Transverse colon (tissue), 4 donors: ENCODE results near the gene BMP2K. TPM values are rescaled to one million over a fixed set of nuclear protein-coding genes. Genes with fewer than 3 reads are reported as not detected.

Experiments
- DNase-seq: peaks from one replicate; pipeline ENCODE4 v3.0.0-alpha.2; 2019
- H3K27ac ChIP-seq, 4 donors: fragments of 200-600 bp; sonication (generic); 2 replicates each; pipeline ENCODE4 v1.5.1; 2016 to 2018; ENCODE audit warnings: inconsistent platforms in 4 of 4
- H3K27me3 ChIP-seq: fragments of 200-600 bp; sonication (generic); 2 replicates; pipeline ENCODE4 v1.5.1; 2017; ENCODE audit warnings: inconsistent platforms
- H3K36me3 ChIP-seq, 4 donors: fragments of 200-600 bp; sonication (generic); 2 replicates each; pipeline ENCODE4 v1.5.1; 2017 to 2019; ENCODE audit warnings: inconsistent platforms in 4 of 4
- H3K4me1 ChIP-seq, 4 donors: fragments of 200-600 bp; sonication (generic); 2 replicates each; pipeline ENCODE4 v1.5.1; 2017 to 2020; ENCODE audit warnings: inconsistent platforms in 4 of 4
- H3K4me3 ChIP-seq, 4 donors: fragments of 200-600 bp; sonication (generic); 1 replicate in 1 of 4; 2 replicates in 3 of 4; pipeline versions ENCODE4 v1.5.1 to v1.6.1; 2017 to 2019; ENCODE audit warnings: inconsistent platforms in 4 of 4
- H3K9me3 ChIP-seq, 2 donors: fragments of 200-600 bp; sonication (generic); 2 replicates each; pipeline ENCODE4 v1.5.1; 2017 to 2019; ENCODE audit warnings: inconsistent platforms in 2 of 2
- EP300 ChIP-seq: sonication (generic); formaldehyde crosslinking; IDR thresholded peaks from one replicate; pipeline ENCODE4 v1.6.1; 2017; ENCODE audit warnings: antibody characterized with exemption, low read depth
- POLR2A ChIP-seq: fragments of 450-650 bp; IDR thresholded peaks from one replicate; pipeline ENCODE4 v1.6.1; 2016; ENCODE audit warnings: antibody characterized with exemption, mild to moderate bottlenecking, moderate library complexity
- POLR2AphosphoS5 ChIP-seq, 3 donors: sonication (generic); formaldehyde crosslinking; IDR thresholded peaks; one replicate each; pipeline ENCODE4 v1.6.1; 2016; ENCODE audit warnings: antibody characterized with exemption in 3 of 3
- WGBS, 2 donors: methylation state at CpG; one replicate each; pipeline ENCODE4 v1.1.5; 2018; ENCODE audit warnings: low coverage in 1 of 2; 5-methylcytosine and 5-hydroxymethylcytosine counted together
- in situ Hi-C, 4 donors: fragments of 200-750 bp; cut with MboI; loops; one replicate each; pipeline versions ENCODE4 v1.15.0 to v1.15.1; 2017; ENCODE audit warnings: low sequenced_read_pairs in 3 of 4, low pct_ligation_motif_present in 1 of 4, low pct_unique_long_range_greater_than_20kb in 1 of 4
- intact Hi-C: fragments of 100-400 bp; cut with DNase I; formaldehyde crosslinking; loops from one replicate; pipeline ENCODE4 v1.15.1; 2023; ENCODE audit warnings: low total_unique reads
- total RNA-seq, 4 donors: library from RNA; depleted of rRNA; stranded (reverse); fragments of >200 nt; gene quantifications; one replicate each; pipeline ENCODE4 v1.1.0, GENCODE V29; 2016
- TF ChIP-seq, protein P1 (sequence below), 5 experiments: fragments of 200-600 bp in 3 of 5; fragments of 450-650 bp in 2 of 5; sonication (generic) in 3 of 5; IDR thresholded peaks; 1 replicate in 2 of 5; 2 replicates in 3 of 5; pipeline ENCODE4 v1.5.1; 2016 to 2017; ENCODE audit warnings: antibody characterized with exemption in 5 of 5, inconsistent platforms in 3 of 5, mild to moderate bottlenecking in 2 of 5, moderate library complexity in 1 of 5

Gene BMP2K
- total RNA-seq, 4 donors from 2014 or later = 12.3 to 147 (median 71.2) TPM

DNA sequence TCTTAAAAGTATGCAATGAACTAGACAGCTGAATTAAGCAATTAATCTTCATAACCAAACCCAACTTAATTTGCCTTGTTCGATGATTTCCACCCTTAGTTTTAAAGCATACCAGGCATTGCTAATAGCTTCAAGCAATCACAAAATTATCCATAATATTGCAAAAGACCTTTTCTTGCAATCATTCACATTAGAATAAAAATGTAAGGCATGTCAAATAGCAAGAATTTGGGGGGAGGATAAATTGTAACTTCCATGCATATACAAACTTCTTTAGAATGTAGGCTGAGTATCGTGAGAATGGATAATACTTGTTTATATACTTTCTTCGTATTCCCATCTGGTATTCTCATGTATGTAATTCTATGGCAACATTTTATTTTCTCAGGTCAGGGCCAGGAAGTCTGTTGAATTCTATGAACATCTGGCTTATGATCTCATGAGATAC is 28.7 kb upstream of the BMP2K start:
- no peak for TF ChIP-seq EP300
- Histone ChIP-seq H3K4me3 (no peak overlapping the region), H3K27me3 (no peaks in the 10 kb centered on the region), H3K9me3 (no peaks in the 10 kb centered on the region), H3K36me3 (no peaks in the 10 kb centered on the region), H3K4me1 (peaks cover 0 to 6% (median 0%) of the 10 kb centered on the region in 4 donors), H3K27ac (no peak overlapping the region)
- 74 to 84% methylated on average over 3 of the region's 3 CpGs for WGBS, 2 donors
- intact Hi-C loops = no loop called here
- in situ Hi-C loops = no loop called here
- DNase-seq = no peak

DNA sequence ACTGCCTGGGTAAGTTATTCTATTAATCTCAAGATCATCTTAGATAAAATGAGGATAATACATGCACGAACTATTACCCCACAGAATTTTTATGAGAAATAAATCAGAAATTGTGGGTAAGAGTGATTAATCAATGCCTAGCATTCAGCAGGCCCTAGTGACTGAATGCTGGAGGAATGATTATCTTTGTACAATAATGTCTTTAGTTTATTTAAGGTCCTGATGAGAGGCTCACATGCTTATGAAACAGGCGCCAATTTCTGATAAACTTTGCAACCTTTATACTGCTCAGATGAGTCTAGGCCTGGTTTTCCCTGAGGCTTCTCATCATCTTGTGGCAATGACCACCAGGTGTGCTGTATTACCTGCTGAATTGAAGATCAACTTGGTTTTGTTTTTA is 27.8 kb upstream of the BMP2K start:
- intact Hi-C loops = no loop called here
- Histone ChIP-seq H3K4me3 (no peak overlapping the region), H3K36me3 (no peaks in the 10 kb centered on the region), H3K27ac (no peak overlapping the region), H3K27me3 (no peaks in the 10 kb centered on the region), H3K4me1 (peaks cover 0 to 6% (median 0%) of the 10 kb centered on the region in 4 donors), H3K9me3 (no peaks in the 10 kb centered on the region)
- in situ Hi-C loops = no loop called here
- 67 to 85% methylated on average over 1 to 2 of the region's 2 CpGs for WGBS, 2 donors
- DNase-seq = no peak
- TF ChIP-seq POLR2AphosphoS5 (IDR thresholded peaks at IDR 0.05) (no peak), EP300 (no peak), POLR2A (no peak)
- TF ChIP-seq, protein P1, sequence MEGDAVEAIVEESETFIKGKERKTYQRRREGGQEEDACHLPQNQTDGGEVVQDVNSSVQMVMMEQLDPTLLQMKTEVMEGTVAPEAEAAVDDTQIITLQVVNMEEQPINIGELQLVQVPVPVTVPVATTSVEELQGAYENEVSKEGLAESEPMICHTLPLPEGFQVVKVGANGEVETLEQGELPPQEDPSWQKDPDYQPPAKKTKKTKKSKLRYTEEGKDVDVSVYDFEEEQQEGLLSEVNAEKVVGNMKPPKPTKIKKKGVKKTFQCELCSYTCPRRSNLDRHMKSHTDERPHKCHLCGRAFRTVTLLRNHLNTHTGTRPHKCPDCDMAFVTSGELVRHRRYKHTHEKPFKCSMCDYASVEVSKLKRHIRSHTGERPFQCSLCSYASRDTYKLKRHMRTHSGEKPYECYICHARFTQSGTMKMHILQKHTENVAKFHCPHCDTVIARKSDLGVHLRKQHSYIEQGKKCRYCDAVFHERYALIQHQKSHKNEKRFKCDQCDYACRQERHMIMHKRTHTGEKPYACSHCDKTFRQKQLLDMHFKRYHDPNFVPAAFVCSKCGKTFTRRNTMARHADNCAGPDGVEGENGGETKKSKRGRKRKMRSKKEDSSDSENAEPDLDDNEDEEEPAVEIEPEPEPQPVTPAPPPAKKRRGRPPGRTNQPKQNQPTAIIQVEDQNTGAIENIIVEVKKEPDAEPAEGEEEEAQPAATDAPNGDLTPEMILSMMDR (IDR thresholded peaks at IDR 0.05) = no peak

DNA sequence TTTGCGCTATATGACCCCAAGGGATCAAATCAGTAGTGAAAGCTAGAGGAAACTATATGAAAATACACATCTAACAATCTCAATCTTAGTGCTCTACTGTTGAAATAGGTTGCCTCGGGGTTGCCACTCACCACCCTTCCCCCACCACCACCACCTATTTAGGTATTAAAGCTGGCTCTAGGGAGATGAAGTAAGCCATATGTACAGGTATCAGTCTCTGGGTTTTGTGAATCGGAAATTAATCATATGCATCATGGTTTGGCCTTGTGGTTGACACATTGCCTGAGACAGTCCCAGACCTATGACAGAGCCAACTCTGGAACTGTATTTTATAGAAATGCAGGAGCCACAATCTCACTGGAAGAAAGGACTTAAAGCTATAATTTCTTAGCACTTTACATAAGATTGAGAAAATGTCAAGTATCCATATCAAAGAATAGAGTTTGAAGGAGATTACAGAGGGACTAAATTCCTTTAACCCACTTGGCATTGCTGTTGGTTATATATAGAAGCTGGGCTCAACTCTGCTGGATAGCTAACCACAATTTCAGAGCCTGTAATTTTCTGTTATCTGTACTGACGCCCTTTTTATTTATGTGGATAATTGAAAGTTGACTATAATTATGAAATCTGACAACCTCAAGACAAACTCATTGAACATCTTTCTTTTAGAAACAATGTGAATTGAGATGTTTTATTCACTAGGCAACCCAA is 26.7 kb upstream of the BMP2K start:
- TF ChIP-seq, protein P1 (IDR thresholded peaks at IDR 0.05) = no peak
- TF ChIP-seq POLR2A (no peak), POLR2AphosphoS5 (IDR thresholded peaks at IDR 0.05) (no peak), EP300 (no peak)
- peaks cover 0 to 6% (median 0%) of the 10 kb centered on the region in 4 donors for H3K4me1 ChIP-seq
- 68 to 78% methylated on average over 4 of the region's 4 CpGs for WGBS, 2 donors
- H3K27ac ChIP-seq = no peak overlapping the region
- no peaks in the 10 kb centered on the region for H3K36me3 ChIP-seq
- H3K27me3 ChIP-seq = no peaks in the 10 kb centered on the region
- intact Hi-C loops = no loop called here
- H3K4me3 ChIP-seq = no peak overlapping the region
- H3K9me3 ChIP-seq = no peaks in the 10 kb centered on the region
- in situ Hi-C loops = no loop called here
- DNase-seq = no peak

DNA sequence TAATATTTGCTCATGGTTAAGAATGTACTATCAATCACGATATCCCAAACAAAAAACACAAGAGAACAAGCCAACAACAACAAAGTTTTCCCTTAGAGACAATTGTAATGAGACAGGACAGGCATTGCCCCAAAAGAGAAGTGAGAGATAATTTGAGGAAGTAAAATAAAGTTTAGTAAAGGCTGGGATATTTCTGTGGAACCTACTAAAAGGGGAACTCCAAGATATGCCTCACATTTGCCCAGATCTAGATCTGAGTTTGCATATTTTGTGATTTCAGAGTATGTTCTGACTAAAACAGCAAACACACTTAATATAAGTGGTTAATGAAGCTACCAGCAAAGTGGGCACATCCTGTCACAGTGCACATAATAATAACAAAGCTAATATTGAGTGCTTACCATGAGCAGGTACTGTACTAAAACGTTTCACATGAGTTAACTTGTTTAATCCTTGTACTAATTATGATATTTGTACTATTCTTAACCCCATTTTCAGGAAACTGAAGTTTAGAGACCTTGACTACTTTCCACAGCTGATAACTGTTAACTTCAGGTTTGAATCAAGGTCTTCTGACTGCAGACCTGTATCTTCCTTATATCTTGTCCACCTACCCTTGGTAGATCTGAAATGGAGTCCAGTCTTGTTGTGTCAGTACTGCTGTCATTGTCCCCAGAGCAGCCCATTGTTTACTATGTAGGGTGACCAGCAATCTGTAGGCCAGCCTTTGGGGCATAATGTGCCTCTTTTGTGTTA is 26.0 kb upstream of the BMP2K start:
- Histone ChIP-seq H3K4me1 (peaks cover 0 to 6% (median 0%) of the 10 kb centered on the region in 4 donors), H3K27me3 (no peaks in the 10 kb centered on the region), H3K27ac (peak overlapping the region in 1 of 4 donors; percentile 30), H3K9me3 (no peaks in the 10 kb centered on the region), H3K4me3 (no peak overlapping the region), H3K36me3 (no peaks in the 10 kb centered on the region)
- 45 to 51% methylated on average over 2 of the region's 2 CpGs for WGBS, 2 donors
- DNase-seq = no peak
- intact Hi-C loops (no loop called here), in situ Hi-C loops (no loop called here)
- TF ChIP-seq, protein P1 (IDR thresholded peaks at IDR 0.05) = no peak
- TF ChIP-seq POLR2A (no peak), EP300 (no peak), POLR2AphosphoS5 (IDR thresholded peaks at IDR 0.05) (no peak)
